Measurements from ENCODE around the gene WDR45B. TPM values are rescaled to one million over a fixed set of nuclear protein-coding genes. Genes with fewer than 3 reads are reported as not detected.
A peak's percentile ranks its signal among the peaks of the same experiment; 100 is the strongest.
"Not testable (repeated sequence)": the region's sequence is repeated elsewhere in the genome, so short reads cannot be mapped to it uniquely, and the experiment has no call there.

Gene WDR45B
- total and polyA plus RNA-seq, 7 experiments from 2014 or later: 30.5 to 91.6 (median 65.6) TPM

DNA sequence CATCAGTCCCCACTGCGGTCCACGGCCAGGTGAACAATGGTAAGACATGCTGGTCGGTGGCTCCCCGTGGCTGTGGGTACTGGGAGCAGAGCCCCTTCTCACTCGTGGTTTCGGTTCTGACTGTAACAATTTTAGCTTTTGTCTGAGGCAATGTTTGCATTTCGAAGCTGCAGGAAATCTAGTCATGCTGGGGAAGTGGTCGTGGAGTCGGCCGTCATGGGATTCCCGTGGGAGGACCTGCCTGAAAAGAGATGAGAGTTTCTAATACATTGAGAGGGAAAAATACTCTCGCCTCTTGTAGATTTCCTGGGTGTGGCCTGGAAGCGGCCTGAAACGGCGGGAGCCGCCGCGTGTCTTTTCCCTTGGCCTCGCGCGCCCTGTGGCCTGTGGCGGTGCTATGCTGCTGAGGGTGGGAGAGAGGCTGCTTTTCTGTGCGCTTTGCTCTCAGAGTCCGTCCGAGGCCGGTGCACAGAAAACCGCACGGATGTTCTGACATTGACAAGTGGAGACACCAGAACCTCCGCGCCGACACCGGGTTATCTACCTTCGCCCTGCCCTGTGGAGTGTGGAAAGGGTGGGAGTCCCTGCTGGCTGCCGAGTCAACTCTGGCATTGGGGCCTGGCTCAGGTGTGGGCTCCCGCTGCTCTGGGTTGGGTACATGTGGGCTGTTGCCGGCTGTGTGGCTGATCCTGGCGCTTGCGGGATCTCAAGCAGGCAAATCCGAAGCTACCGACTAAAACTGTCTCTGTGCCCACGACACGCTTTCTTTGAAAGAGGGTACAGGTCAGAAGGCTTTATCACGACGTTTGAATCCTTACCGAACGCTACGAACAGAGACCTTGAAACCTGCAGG lies 60.8 kb downstream of the WDR45B start:
- ATAC-seq: no peak
- H3K4me3 ChIP-seq (ENCODE audit: low read length): no peak overlapping the region
- Mint-ChIP-seq H3K4me1 (peaks cover 3 to 23% (median 12%) of the 10 kb centered on the region in 7 donors), H3K27ac (peak overlapping the region in 7 of 9 donors; percentile 18 to 85 (median 41)), H3K36me3 (peaks cover 5 to 16% (median 10%) of the 10 kb centered on the region in 5 donors), H3K4me3 (no peak overlapping the region), H3K27me3 (no peaks in the 10 kb centered on the region), H3K9me3 (peaks cover 0 to under 1% (median 0%) of the 10 kb centered on the region in 11 donors)
- POLR2A ChIA-PET: no interaction called here
- peaks cover 4 to 50% (median 14%) of the 10 kb centered on the region in 3 experiments for H3K36me3 ChIP-seq (ENCODE audit: control insufficient read depth in 2 of 3, insufficient read depth in 3 of 3, low read length in 3 of 3)
- no peaks in the 10 kb centered on the region for H3K27me3 ChIP-seq (ENCODE audit: control insufficient read depth in 2 of 2, insufficient read depth in 2 of 2, low read length in 2 of 2)
- H3K4me1 ChIP-seq (ENCODE audit: control insufficient read depth in 2 of 2, insufficient read depth in 2 of 2, low read length in 2 of 2): peaks cover 5 to 8% of the 10 kb centered on the region in 2 donors
- H3K27ac ChIP-seq (ENCODE audit: low read depth, low read length): no peak overlapping the region
- DNase-seq: no peak
- CTCF ChIA-PET: no interaction called here
- no peaks in the 10 kb centered on the region for H3K9me3 ChIP-seq (ENCODE audit: control insufficient read depth in 2 of 3, low read length in 3 of 3)
- intact Hi-C loops (cut with micrococcal nuclease): no loop called here

DNA sequence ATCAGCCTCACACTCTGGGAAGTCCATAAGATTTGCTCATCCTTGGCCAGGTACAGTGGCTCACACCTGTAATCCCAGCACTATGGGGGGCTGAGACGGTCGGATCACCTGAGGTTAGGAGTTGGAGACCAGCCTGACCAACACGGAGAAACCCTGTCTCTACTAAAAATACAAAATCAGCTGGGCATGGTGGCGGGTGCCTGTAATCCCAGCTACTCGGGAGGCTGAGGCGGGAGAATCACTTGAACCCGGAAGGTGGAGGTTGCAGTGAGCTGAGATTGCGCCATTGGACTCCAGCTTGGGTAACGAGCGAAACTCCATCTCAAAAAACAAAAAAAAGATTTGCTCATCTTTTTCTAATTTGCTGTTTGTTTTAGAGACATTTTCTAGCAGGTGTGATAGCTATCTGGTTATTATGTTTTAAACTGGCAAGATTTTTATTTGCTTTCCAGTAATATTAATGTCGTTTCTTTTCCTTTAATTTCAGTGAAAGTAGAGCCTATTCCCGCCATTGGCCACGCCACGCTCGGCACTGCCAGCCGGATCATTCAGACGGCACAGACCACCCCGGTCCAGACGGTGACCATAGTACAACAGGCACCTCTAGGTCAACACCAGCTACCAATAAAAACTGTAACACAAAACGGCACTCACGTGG lies 61.5 kb downstream of the WDR45B start:
- Mint-ChIP-seq H3K36me3 (peaks cover 5 to 16% (median 10%) of the 10 kb centered on the region in 5 donors), H3K27me3 (no peaks in the 10 kb centered on the region), H3K4me3 (no peak overlapping the region), H3K27ac (peak overlapping the region in 7 of 9 donors; percentile 14 to 65 (median 42)), H3K4me1 (peaks cover 0 to 16% (median 7%) of the 10 kb centered on the region in 7 donors), H3K9me3 (no peaks in the 10 kb centered on the region)
- Histone ChIP-seq H3K36me3 (ENCODE audit: control insufficient read depth in 2 of 3, insufficient read depth in 3 of 3, low read length in 3 of 3) (peaks cover 4 to 58% (median 14%) of the 10 kb centered on the region in 3 experiments), H3K9me3 (ENCODE audit: control insufficient read depth in 2 of 3, low read length in 3 of 3) (no peaks in the 10 kb centered on the region), H3K4me1 (ENCODE audit: control insufficient read depth in 2 of 2, insufficient read depth in 2 of 2, low read length in 2 of 2) (peaks cover 0 to under 1% of the 10 kb centered on the region in 2 donors), H3K27me3 (ENCODE audit: control insufficient read depth in 2 of 2, insufficient read depth in 2 of 2, low read length in 2 of 2) (no peaks in the 10 kb centered on the region), H3K27ac (ENCODE audit: low read depth, low read length) (peak overlapping the region; percentile 49), H3K4me3 (ENCODE audit: low read length) (no peak overlapping the region)
- intact Hi-C loops (cut with micrococcal nuclease): no loop called here
- DNase-seq (no peak), ATAC-seq (no peak)
- ChIA-PET POLR2A (no interaction called here), CTCF (no interaction called here)

DNA sequence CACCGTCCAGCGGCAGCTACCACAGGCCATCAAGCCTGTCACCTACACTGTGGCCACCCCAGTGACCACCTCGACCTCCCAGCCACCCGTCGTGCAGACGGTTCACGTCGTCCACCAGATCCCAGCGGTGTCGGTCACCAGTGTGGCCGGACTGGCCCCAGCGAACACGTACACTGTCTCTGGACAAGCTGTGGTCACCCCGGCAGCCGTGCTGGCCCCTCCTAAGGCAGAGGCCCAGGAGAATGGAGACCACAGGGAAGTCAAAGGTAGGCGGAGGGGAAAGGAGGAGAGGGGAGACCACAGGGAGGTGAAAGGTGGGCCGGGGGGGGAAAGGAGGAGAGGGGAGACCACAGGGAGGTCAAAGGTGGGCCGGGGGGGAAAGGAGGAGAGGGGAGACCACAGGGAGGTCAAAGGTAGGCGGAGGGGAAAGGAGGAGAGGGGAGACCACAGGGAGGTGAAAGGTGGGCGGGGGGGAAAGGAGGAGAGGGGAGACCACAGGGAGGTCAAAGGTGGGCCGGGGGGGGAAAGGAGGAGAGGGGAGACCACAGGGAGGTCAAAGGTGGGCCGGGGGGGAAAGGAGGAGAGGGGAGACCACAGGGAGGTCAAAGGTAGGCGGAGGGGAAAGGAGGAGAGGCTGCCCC lies 62.2 kb downstream of the WDR45B start:
- H3K9me3 Mint-ChIP-seq; H3K27me3 Mint-ChIP-seq; DNase-seq; intact Hi-C loops (cut with micrococcal nuclease); CTCF ChIA-PET; H3K4me1 Mint-ChIP-seq; H3K27me3 ChIP-seq (ENCODE audit: control insufficient read depth in 2 of 2, insufficient read depth in 2 of 2, low read length in 2 of 2); H3K9me3 ChIP-seq (ENCODE audit: control insufficient read depth in 2 of 3, low read length in 3 of 3); ATAC-seq; H3K4me3 ChIP-seq (ENCODE audit: low read length); H3K4me1 ChIP-seq (ENCODE audit: control insufficient read depth in 2 of 2, insufficient read depth in 2 of 2, low read length in 2 of 2); H3K4me3 Mint-ChIP-seq; POLR2A ChIA-PET: not testable (repeated sequence)
- peaks cover 5 to 16% (median 10%) of the 10 kb centered on the region in 5 donors for H3K36me3 Mint-ChIP-seq
- peak overlapping the region in 8 of 9 donors; percentile 46 to 92 (median 78) for H3K27ac Mint-ChIP-seq
- peak overlapping the region; percentile 49 for H3K27ac ChIP-seq (ENCODE audit: low read depth, low read length)
- H3K36me3 ChIP-seq (ENCODE audit: control insufficient read depth in 2 of 3, insufficient read depth in 3 of 3, low read length in 3 of 3): peaks cover 4 to 59% (median 14%) of the 10 kb centered on the region in 3 experiments

DNA sequence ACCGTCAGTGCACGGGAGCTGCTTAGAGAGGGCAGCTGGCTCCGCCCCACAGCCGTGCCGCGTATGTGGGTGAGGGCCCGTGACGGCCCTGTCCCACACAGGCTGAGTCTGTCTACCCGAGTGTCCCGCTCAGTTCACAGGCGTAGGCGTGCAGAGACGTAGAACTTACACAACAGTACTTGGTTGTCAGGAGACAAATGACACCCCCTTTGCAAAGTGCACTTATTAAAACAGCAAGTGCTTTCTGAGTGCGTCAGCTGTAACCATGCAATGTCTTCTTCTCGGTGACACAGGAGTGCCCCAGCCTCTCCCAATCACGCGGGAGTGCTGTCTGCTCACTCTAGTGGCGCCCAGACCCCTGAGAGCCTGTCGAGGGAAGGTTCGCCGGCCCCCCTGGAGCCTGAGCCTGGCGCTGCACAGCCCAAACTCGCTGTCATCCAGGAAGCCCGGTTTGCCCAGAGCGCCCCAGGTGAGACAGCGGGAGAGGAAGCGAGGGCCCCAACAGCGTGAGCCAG lies 64.5 kb downstream of the WDR45B start:
- peak overlapping the region in 5 of 9 donors; percentile 45 to 80 (median 71) for H3K27ac Mint-ChIP-seq
- ATAC-seq (peak; percentile 83), DNase-seq (peak in 1 of 9 donors; percentile 46)
- ChIA-PET POLR2A (no interaction called here), CTCF (no interaction called here)
- no peak overlapping the region for H3K4me3 ChIP-seq (ENCODE audit: low read length)
- H3K27me3 Mint-ChIP-seq: no peaks in the 10 kb centered on the region
- H3K36me3 Mint-ChIP-seq: peaks cover 5 to 18% (median 10%) of the 10 kb centered on the region in 5 donors
- H3K27me3 ChIP-seq (ENCODE audit: control insufficient read depth in 2 of 2, insufficient read depth in 2 of 2, low read length in 2 of 2): no peaks in the 10 kb centered on the region
- no peaks in the 10 kb centered on the region for H3K4me1 ChIP-seq (ENCODE audit: control insufficient read depth in 2 of 2, insufficient read depth in 2 of 2, low read length in 2 of 2)
- H3K27ac ChIP-seq (ENCODE audit: low read depth, low read length): peak overlapping the region; percentile 39
- intact Hi-C loops (cut with micrococcal nuclease): no loop called here
- peak overlapping the region in 4 of 10 donors; percentile 35 to 61 (median 43) for H3K4me3 Mint-ChIP-seq
- H3K36me3 ChIP-seq (ENCODE audit: control insufficient read depth in 2 of 3, insufficient read depth in 3 of 3, low read length in 3 of 3): peaks cover 4 to 61% (median 19%) of the 10 kb centered on the region in 3 experiments
- H3K9me3 Mint-ChIP-seq: no peaks in the 10 kb centered on the region
- H3K4me1 Mint-ChIP-seq: peaks cover 0 to 8% (median 0%) of the 10 kb centered on the region in 7 donors
- no peaks in the 10 kb centered on the region for H3K9me3 ChIP-seq (ENCODE audit: control insufficient read depth in 2 of 3, low read length in 3 of 3)

GRCh38 chr17:82582709-82583108 lies 65.5 kb downstream of the WDR45B start:
- POLR2A ChIA-PET: no interaction called here
- CTCF ChIA-PET: no interaction called here
- Histone ChIP-seq H3K9me3 (ENCODE audit: control insufficient read depth in 2 of 3, low read length in 3 of 3) (no peaks in the 10 kb centered on the region), H3K27ac (ENCODE audit: low read depth, low read length) (no peak overlapping the region), H3K27me3 (ENCODE audit: control insufficient read depth in 2 of 2, insufficient read depth in 2 of 2, low read length in 2 of 2) (no peaks in the 10 kb centered on the region), H3K4me3 (ENCODE audit: low read length) (no peak overlapping the region), H3K36me3 (ENCODE audit: control insufficient read depth in 2 of 3, insufficient read depth in 3 of 3, low read length in 3 of 3) (peaks cover 4 to 66% (median 20%) of the 10 kb centered on the region in 3 experiments), H3K4me1 (ENCODE audit: control insufficient read depth in 2 of 2, insufficient read depth in 2 of 2, low read length in 2 of 2) (no peaks in the 10 kb centered on the region)
- Mint-ChIP-seq H3K36me3 (peaks cover 5 to 16% (median 6%) of the 10 kb centered on the region in 5 donors), H3K9me3 (no peaks in the 10 kb centered on the region), H3K4me1 (peaks cover 0 to 8% (median 0%) of the 10 kb centered on the region in 7 donors), H3K4me3 (no peak overlapping the region), H3K27me3 (no peaks in the 10 kb centered on the region), H3K27ac (no peak overlapping the region)
- DNase-seq (no peak), ATAC-seq (no peak)
- intact Hi-C loops (cut with micrococcal nuclease): no loop called here

DNA sequence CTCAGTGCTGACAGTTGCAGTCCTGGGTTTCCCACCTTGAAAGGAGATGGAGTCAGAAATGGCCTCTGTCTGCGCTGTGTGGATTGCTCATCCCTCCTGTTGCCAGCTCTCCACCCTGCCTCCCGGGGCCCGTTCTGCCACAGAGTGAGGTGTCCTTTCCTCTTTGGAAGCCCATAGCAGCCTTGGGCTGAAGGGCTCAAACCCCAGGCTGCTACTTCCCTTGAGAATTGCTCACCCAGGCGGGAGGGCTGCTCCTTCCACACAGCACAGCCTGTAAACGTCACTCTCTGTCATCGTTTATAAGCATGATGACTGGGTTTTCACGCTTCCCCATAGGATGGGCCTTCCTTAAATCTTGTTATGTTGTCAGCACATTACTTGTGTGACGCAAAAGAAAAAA lies 66.0 kb downstream of the WDR45B start:
- intact Hi-C loops (cut with micrococcal nuclease): no loop called here
- CTCF ChIA-PET: no interaction called here

More for the DNA sequence above, 66.0 kb downstream of the WDR45B start:
- H3K4me1 ChIP-seq (ENCODE audit: control insufficient read depth in 2 of 2, insufficient read depth in 2 of 2, low read length in 2 of 2): no peaks in the 10 kb centered on the region
- H3K4me3 Mint-ChIP-seq: no peak overlapping the region
- POLR2A ChIA-PET: no interaction called here
- peaks cover 0 to 7% (median 0%) of the 10 kb centered on the region in 7 donors for H3K4me1 Mint-ChIP-seq
- H3K27ac ChIP-seq (ENCODE audit: low read depth, low read length): no peak overlapping the region
- H3K36me3 ChIP-seq (ENCODE audit: control insufficient read depth in 2 of 3, insufficient read depth in 3 of 3, low read length in 3 of 3): peaks cover 3 to 66% (median 20%) of the 10 kb centered on the region in 3 experiments
- no peak for ATAC-seq
- no peaks in the 10 kb centered on the region for H3K9me3 Mint-ChIP-seq
- H3K27ac Mint-ChIP-seq: peak overlapping the region in 4 of 9 donors; percentile 43 to 66 (median 52)
- no peak overlapping the region for H3K4me3 ChIP-seq (ENCODE audit: low read length)
- DNase-seq: no peak
- no peaks in the 10 kb centered on the region for H3K27me3 ChIP-seq (ENCODE audit: control insufficient read depth in 2 of 2, insufficient read depth in 2 of 2, low read length in 2 of 2)
- peaks cover 4 to 15% (median 5%) of the 10 kb centered on the region in 5 donors for H3K36me3 Mint-ChIP-seq
- no peaks in the 10 kb centered on the region for H3K9me3 ChIP-seq (ENCODE audit: control insufficient read depth in 2 of 3, low read length in 3 of 3)
- H3K27me3 Mint-ChIP-seq: no peaks in the 10 kb centered on the region
